ENCODE data around the gene AP1M2.
"Not testable (repeated sequence)": the region's sequence is repeated elsewhere in the genome, so short reads cannot be mapped to it uniquely, and the experiment has no call there.

The AP1M2 gene

GRCh38 chr19:10548746-10549276 is 38.3 kb downstream of the AP1M2 start:
- no peak for DNase-seq (ENCODE audit: low read depth)
- no peak for TF ChIP-seq CTCF (conservative IDR thresholded peaks at IDR 0.05; ENCODE audit: low read depth, low read length)
- H3K4me3 ChIP-seq (ENCODE audit: low read length) = no peak overlapping the region

DNA sequence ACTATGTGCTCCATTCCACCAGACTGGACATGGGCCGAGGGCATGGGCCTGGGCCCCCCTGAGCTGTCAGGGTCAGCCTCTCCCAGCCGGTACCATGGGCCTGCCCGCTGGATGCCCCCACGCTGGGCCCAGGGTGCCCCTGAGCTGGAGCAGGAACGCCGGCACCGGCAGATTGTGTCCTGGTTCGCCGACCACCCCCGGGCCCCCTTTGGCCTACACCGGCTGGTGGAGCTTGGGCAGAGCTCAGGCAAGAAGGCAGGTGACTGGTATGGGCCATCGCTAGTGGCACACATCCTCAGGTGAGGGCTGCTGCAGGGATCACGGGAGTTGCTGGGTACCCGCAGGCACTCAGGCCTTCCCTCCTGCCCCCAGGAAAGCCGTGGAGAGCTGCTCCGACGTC is 40.3 kb downstream of the AP1M2 start:
- H3K4me3 ChIP-seq (ENCODE audit: low read length) = no peak overlapping the region
- no peak for TF ChIP-seq CTCF (conservative IDR thresholded peaks at IDR 0.05; ENCODE audit: low read depth, low read length)
- no peak for DNase-seq (ENCODE audit: low read depth)

DNA sequence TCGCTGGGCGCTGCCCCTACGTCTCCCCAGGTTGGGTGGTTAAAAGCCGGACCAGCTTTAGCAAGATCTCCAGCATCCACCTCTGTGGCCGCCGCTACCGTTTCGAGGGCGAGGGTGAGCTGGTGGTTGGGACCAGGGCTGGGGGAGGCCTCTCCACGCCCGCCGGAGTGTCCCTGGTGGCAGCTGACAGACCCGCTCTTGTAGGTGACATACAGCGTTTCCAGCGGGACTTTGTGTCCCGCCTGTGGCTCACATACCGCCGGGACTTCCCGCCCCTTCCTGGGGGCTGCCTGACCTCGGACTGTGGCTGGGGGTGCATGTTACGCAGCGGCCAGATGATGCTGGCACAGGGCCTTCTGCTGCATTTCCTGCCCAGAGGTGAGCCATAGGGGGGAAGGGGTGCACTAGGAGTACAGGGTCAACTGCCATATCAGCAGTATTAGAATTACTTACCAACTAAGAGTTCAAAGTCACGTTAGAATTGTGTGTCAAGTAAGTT is 42.3 kb downstream of the AP1M2 start:
- H3K4me3 ChIP-seq (ENCODE audit: low read length) = peak overlapping the region; percentile 82
- no peak for TF ChIP-seq CTCF (conservative IDR thresholded peaks at IDR 0.05; ENCODE audit: low read depth, low read length)
- DNase-seq (ENCODE audit: low read depth) = no peak

- peak overlapping the region; percentile 82 for H3K4me3 ChIP-seq (ENCODE audit: low read length)
- no peak for TF ChIP-seq CTCF (conservative IDR thresholded peaks at IDR 0.05; ENCODE audit: low read depth, low read length)
- DNase-seq (ENCODE audit: low read depth) = no peak
These were observed 42.8 kb downstream of the AP1M2 start for GRCh38 chr19:10544242-10544752.

DNA sequence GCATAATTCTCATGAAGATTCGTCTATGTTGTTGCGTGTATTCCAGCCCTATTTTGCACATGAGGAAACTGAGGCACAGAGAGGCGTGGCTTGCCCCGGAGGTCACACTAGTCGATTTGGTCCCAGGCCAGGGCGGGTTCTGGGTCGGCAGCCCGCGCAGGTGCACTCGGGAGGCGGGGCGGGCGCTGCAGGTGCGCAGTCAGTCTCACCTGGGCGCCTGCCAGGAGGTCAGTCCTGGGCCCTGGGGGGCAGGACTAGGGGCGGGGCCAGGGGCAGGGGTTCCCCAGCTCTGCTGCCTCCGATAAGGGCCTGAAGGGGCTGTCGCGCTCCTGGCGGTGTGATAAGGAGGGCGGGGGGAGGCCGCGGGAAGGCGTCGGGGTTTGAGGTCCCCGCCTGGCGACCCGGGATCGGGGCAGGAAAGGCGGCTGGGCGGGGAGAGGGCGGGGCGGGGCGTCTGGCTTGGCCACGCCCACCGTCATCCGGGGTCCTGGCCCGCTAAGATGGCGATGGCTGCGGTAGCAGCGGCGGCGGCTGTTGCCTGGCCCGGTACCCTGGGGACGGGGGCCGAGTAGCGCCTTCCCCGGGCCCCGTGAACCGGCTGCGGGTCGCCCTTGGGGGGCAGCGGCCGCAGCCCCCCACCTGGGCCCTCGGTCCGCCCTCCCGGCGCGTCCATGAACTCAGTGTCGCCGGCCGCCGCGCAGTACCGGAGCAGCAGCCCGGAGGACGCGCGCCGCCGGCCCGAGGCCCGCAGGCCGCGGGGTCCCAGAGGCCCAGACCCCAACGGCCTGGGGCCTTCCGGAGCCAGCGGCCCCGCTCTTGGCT is 43.5 kb downstream of the AP1M2 start, which contains the start of gene ATG4D:
TSS of gene ATG4D (plus strand) at position 485 of the 822 bp plus-strand sequence. CDS start at position 672, 187 bp downstream.
- H3K4me3 ChIP-seq (ENCODE audit: low read length) = peak within 1 kb of the TSS; percentile 82
- no peak for DNase-seq (ENCODE audit: low read depth)
- TF ChIP-seq CTCF (conservative IDR thresholded peaks at IDR 0.05; ENCODE audit: low read depth, low read length) = no peak

GRCh38 chr19:10543059-10543419 is 44.1 kb downstream of the AP1M2 start:
- H3K4me3 ChIP-seq (ENCODE audit: low read length) = peak overlapping the region; percentile 82
- TF ChIP-seq CTCF (conservative IDR thresholded peaks at IDR 0.05; ENCODE audit: low read depth, low read length) = no peak
- no peak for DNase-seq (ENCODE audit: low read depth)

DNA sequence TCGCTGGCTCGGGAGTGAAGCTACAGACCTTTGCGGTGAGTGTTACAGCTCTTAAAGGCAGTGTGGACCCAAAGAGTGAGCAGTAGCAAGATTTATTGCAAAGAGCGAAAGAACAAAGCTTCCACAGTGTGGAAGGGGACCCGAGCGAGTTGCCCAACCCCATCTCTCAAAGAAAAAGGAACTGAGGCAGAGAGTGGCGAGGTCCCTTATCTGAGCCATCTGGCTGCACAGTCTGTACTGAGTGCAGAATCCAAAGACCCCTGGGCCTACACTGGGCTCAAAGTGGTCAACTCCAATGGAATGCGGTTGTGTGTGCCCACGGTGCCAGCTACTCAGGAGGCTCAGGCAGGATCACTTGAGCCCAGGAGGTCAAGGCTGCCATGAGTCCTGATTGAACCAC is 48.1 kb downstream of the AP1M2 start:
- not testable (repeated sequence) for DNase-seq (ENCODE audit: low read depth); H3K4me3 ChIP-seq (ENCODE audit: low read length)

Measured in retinal pigment epithelial cell (primary cell).